ENCODE results near the gene ITGB8.
"Not testable (repeated sequence)": the region's sequence is repeated elsewhere in the genome, so short reads cannot be mapped to it uniquely, and the experiment has no call there.

Gene ITGB8

DNA sequence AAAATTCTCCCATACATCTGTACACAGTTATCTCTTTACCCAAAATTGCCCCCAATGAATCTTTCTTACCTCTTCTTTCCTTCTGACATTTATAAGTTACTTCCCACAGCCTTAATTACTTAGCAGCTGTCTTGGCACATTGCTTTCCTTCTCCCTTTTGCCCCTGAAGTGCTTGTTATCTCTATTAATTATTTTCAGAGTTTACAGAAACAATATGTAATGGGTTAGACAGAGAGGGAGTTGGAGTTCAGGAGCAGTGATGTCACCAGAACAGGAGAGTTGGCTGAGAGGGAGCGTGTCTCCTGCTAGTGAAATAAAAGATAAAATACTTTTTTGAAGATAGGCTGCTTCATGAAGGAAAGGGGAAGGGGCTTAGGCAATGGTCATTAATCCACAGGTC lies 57.4 kb downstream of the ITGB8 start:
- DNase-seq = no peak

DNA sequence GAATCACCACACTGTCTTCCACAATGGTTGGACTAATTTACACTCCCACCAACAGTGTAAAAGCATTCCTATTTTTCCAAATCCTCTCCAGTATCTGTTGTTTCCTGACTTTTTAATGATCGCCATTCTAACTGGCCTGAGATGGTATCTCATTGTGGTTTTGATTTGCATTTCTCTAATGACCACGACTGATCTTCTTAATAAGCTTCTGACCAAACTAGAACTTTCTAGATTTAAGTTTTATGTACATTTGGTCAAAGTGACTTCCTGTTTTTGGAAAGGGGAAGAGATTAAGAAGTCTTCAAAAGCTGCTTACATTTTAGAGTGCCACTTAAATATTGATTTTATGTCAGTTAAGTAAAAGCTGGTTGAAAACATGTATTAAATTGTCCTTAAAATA lies 58.5 kb downstream of the ITGB8 start:
- not testable (repeated sequence) for DNase-seq

DNA sequence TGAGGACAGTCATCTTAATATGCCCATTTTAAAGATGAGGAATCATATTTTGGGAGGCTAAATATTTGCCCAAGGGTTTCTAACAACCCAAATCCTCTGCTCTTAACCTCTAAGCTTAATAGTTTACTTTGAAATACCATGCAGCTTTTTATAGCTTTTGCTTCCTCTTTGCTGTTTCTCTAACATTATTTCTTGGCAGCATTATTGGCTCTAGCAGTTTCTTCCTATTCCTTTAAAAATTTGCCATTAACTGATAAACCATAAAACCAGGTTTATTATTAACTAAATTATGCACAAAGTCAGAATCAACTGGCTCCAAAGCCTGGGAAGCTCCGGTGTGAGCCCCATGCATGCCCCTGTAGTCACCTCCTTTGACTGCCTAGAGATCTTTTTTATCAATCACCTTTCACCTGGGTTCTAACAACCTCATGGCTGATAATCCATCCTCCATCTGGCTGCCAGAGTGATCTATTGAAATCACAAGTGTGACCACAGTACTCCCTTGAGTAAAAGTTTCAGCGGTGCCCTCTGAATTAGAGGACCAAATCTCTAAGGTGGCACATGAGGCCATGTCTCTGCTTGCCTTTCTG lies 62.4 kb downstream of the ITGB8 start:
- no peak for DNase-seq

DNA sequence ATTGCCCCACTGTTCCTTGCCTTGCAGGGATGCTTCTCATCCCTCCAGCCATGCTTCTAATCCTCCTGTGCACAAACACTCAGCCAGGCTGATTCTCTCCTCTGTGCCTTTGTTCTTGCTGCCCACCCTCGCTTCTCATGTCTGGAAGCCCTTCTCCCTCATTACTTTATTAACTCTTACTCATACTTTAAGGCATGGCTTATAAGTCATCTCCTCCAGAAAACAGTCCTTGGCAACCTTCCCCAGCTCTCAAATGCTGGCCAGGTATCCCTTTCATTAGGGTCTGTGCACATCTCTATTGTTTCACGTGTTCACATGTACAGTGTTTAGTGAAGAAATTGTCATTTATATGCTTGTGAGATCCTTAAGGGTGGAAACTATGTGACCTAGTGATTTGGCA lies 62.9 kb downstream of the ITGB8 start:
- DNase-seq = no peak

DNA sequence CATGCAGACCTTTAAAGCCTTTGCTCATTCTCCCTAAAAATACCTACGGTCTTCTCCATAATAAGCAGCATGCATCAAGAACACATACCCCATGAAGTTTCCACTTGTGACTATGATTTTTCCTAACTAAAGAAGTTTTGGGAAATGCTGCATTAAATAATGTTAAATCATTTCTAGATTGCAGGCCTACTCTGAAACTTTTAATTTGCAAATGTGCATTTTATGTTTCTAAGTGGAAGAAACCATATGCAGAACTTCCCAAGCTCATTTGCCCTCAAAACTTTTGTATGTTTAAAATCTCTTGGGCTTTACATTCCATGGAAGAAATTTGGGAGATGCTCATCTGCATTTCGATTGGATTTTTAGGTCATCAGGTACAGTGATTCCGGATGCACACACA lies 63.6 kb downstream of the ITGB8 start:
- no peak for DNase-seq

DNA sequence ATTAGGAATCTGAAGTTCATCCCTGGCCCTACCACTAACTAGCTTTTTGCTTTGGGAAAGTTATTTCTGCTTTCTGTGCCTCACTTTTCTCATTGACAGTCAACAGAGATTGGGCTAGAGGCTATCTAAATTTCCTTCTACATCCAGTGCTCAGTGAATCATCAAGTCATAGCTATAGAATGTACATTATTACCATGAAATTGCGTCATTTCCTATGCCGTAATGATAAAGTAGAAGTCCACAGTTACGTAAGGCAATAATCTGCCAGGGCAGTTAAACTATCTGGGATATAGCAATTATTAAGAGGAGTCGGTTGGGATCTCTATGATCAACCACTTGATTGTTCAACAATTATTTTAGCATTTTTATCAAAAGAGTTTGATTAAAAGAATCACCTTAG lies 64.4 kb downstream of the ITGB8 start:
- DNase-seq = no peak

DNA sequence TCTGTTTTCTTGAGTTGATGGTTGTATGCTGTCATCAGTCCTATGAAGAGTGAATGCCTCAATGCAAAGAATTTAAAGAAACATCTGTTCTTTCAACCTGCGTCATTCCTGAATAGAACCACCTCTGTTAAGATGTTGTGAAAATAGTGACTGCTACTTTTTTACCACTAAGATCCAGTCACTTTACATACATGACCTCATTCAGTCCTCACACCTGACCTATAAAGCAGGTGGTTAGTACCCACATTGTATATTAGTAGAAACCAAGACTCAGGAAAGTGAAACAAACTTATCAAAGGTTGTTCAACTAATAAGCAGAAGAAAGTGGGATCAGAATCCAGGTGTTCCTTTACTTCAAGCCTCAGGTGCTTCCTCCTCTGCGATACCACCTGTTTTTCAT lies 64.8 kb downstream of the ITGB8 start:
- no peak for DNase-seq

DNA sequence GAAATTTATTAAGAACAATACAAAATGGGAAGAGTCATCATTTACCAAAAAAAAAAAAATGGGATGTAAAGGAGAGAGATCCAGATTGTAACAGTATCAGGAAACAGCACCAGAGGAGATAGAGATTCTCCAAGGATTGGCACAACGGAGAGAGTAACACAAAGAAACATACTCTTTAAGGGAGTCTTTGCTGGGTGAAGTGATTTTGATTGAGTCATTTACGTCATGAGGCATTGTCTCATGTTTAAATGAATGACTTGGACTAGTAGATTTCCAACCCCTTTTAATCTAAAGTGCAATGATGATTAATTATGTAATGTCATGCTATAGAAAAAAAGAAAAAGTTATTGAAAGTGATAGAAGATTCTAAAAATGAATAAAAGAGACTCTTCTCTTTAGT lies 68.8 kb downstream of the ITGB8 start:
- no peak for DNase-seq

DNA sequence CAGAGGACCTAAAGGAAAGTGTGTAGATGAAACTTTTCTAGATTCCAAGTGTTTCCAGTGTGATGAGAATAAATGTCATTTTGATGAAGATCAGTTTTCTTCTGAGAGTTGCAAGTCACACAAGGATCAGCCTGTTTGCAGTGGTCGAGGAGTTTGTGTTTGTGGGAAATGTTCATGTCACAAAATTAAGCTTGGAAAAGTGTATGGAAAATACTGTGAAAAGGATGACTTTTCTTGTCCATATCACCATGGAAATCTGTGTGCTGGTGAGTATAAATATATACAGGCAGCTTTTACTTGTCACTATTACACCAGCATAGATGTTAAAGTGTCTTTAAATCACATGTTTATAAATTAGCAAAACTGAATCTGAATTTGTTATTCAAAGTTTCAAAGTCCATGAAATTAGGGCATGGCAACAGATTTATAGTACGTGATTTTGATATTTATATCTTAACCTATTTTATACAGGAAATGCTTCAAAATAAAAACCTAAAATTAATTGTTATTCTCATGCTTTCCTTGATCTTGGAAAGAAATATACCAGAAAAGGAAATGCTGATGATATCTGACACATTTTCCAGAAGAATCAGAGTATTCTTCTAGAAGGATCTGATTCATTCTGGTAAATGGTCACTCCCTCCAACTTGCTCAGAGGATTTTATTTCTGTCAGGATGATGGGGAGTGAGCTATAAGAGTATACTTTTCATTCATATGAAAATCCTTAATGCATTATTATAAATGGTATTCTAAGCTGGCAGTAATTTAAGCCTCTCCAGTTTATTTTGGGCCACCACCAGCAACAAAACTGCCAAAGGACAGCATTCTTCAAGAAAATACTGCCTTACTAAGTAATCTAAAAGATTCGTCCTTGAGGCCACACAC lies 71.4 kb downstream of the ITGB8 start:
- no peak for DNase-seq

DNA sequence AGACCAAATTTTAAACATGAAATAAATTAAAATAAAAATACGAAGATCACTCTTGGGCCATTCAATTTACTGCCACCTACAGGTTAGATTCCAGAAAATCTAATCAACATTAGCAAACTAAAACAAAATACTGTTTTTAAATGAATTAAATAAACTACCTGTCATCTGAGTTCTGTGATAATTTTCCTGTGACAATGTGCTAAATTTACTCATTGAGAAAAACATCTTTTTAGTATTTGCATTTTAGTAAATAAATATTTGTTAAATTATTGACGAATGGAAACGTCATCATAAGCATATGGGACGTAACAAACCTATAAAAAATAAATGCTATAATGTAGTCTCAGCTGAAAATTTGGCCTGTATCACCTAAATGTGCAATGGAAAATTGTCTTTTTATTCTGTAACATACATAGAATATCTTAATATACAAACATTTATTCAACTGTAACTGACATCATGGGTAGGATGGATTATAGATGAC lies 72.1 kb downstream of the ITGB8 start:
- DNase-seq = no peak

DNA sequence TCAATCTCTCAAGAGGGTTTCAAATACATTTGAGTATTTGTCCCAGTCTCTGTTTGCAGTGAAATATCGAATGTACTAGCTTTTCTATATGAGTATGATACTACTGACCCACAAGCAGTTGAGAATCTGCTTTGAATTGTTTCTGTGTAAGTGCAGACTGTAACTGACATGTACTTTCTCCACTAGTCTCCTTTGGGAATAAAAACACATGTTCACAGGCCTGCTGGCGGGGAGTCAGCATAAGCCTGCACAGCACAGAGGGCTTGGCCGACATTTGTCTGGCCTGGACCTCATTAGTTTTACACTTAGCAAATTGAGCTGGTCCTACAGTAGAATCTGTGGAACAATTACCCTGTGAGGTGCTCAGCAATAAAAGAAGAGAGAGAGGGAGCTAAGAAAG lies 72.6 kb downstream of the ITGB8 start:
- no peak for DNase-seq

DNA sequence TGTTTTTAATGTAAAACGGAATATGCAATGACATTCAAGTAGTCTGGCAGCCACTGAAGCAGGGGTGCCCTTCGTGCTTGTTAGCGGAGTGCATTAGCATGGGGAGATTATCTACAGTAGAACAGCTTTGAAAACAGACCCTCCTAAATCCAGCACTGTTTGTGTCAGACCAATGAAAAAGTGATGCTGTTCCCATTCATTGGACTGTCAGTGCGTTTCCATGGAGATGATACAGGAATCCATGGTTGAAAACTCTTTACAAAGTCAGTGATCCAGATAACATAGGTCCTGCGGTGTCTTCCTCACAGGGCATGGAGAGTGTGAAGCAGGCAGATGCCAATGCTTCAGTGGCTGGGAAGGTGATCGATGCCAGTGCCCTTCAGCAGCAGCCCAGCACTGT lies 73.6 kb downstream of the ITGB8 start:
- DNase-seq = no peak

DNA sequence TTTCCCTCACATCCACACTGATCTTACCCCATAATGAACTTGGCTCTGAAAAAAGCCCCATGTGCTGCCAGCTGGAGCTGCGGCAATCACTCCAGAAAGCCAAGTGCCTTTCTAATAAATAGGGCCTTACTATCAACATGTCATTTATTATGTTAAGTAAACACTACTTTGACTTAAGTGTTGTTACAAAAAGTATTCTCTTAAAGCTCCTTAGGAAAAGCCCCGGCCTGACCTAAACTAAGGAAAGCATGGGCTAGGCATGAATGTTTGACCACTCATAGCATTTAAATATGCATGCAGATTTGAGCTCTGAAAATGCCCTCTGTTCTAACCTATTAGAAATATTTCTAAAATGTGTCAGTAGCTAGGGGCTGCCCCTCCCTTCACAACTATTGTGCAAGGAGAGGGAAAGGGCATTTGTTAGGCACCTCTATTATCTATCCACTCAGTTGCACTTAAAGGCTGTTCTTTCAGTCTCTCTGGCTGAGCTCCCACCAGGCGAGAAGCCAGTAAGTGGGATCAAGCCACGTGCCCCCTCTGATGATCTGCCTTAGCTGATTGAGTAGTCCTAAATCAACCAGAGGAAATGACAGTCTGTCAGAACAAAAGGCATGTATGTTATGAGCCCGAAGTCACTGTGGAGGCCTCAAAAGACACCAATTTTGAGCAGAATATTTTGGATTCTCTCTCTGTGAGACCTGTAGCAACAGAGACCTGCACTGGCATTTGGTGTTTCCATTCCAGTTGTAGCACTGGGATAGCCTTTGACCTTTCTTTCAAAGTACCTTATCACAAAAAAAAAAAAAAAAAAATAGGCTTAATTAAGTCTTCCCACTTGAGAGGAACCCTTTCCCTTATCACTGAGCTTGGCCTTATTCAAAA lies 77.1 kb downstream of the ITGB8 start:
- DNase-seq = peak; percentile 93

DNA sequence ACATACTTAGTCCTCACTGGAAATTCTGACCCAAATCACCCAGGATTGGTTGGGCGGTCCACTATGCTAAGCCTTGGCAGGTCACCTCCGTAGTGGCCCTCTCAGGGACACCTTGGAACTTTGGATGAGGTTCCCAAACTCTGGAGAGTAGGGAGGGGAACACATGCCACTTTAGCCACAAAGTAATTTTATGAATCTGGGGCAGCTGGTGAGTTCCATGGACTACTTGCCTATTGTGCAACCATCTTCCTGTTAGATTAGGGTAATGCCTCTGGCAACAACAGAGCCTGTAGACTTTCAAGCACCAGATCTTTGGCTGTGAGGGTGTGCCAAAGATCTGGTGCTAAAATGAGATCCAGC lies 77.7 kb downstream of the ITGB8 start:
- no peak for DNase-seq

DNA sequence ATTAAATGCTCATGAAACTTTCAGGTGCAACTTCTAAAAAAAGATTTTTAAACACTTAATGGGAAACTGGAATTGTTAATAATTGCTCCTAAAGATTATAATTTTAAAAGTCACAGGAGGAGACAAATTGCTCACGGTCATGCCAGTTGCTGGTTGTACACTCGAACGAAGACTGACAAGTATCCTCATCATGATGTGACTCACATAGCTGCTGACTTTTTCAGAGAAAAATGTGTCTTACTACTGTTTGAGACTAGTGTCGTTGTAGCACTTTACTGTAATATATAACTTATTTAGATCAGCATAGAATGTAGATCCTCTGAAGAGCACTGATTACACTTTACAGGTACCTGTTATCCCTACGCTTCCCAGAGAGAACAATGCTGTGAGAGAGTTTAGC lies 79.3 kb downstream of the ITGB8 start:
- DNase-seq = no peak

DNA sequence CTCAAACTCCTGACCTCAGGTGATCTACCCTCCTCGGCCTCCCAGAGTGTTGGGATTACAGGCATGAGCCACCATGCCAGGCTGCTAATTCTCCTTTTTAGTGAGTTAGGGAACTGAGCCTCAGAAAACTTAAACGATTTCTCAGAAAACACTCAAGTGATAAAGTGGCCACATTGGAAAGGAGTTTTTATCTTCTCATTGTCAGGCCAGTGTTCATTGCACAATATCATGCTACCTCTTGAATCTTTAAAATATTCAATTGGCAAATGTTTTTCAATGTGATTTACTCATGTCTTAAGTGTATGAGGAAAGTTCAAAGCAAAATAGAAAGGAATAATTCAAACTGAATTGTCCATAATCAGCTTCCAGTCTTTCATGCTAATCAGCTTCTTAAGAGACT lies 80.7 kb downstream of the ITGB8 start:
- no peak for DNase-seq

DNA sequence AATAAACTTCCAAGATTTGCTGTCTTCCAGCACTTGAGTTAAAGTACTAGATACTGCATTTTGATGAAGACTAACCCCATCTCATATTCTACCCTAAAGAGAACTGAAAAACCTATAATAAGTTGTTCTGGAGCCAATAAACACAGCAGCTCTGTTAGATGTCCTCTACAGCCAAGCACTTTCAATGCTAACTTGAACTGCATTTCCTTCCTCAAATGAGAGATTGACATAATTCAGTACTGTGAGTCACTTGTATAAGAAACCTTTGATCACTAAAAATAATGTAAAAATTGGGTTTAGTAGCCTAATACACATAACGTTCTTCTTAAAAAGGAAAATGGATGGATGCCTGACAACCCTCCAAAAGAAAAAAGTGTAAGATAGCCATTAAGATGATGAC lies 81.3 kb downstream of the ITGB8 start:
- DNase-seq = no peak

DNA sequence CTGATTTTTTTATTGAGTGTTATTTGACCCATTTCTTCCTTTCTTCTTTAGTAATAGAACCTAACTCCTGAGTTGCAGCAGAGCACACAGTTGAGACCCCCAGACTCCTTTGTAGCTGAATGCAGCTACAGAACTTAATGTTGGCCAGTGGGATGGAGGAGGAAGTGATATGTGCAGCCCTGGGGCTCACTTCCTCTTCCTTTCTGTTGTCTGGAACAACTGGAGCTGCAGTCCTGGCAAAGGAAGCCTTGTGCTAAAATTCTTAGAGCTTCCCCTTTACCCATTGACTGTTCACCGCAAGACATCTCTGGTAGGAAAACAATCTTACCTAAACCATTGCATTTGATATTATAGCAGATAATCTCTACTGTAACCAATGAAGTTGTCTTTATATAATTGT lies 86.6 kb downstream of the ITGB8 start:
- DNase-seq = no peak

DNA sequence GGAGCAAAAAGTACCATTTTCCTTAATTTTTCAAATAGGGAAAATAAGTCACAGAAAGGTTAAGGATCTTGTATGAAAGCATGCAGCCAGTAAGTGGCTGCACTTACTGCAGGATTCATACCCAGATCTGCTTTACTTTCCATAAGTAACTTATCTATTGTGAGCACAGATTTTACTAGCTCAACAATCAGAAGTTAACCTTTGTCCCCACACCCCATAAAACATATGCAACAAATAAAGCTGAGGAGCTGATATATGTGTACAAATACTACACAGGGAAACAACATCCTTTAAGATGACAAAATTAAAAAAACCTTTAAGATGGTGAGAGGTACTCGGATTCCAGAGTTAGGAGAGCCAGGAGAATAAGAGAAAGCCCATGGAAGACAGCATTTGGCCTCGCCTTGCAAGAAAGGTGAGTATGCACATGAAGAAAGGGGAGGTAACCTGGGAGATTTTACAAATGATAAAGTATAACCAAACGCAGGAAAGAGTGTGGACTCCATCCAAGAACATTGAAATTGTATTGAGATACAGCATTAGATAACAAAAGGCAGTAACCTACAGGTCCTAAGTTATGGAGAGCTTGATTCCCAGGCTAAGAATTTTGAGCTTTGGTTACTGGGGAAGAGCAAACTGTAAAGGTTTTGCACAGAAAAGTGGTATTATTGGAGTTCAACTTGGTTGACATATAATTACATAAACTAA lies 87.1 kb downstream of the ITGB8 start:
- no peak for DNase-seq

DNA sequence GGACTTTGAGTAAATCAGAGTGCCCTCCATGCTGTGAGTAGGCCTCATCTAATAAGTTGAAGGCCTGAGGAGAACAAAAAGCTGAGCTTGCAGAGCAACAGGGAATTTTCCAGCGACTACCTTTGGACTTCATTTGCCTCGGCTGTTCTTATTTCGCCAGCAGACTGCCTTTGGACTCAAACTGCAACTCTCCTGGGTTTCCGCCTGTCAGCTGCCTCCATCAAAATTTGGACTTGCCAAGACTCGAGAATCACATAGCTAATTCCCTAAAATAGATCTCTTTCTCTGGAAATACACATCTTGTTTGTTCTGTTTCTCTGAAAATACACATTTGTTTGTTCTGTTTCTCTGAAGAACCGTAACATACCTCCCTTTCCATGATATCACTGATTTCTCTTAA lies 93.8 kb downstream of the ITGB8 start:
- no peak for DNase-seq

DNA sequence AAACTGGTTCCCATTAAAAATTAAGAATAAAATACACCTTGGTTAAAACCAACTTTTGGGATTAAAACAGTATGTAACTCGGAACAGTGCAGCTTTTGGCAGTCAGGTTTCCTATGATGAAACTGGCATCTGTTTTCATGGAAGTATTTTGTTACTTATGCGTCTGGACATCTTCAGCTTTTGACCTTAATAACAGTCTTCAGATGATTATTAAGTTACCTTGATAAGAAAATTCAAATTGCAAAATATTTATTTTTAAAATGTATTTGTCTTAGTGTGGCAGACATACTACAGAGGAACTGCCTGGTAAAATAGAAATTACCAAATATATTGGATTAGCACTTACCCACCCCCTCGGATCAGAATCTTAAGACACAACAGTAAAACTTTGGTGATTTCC lies 100.0 kb downstream of the ITGB8 start:
- no peak for DNase-seq

DNA sequence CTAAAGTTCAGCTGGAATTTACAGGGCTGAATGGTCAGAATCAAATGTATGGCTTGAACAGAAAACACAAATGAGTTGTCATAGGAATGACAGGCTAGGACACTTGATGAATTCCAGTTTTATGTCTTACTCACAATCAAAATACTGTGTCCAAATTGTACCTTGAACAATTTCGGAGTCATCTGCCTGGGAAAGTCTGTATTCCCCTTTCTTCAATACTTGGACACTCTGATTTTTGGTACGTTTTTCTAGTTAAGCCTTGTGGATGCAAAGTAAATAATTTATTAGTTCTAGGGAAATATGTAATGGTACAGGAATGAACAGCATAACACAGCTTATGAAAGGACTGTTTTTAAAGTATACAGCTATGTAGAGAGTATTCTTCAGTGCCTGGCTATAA lies 100.4 kb downstream of the ITGB8 start:
- DNase-seq = no peak

DNA sequence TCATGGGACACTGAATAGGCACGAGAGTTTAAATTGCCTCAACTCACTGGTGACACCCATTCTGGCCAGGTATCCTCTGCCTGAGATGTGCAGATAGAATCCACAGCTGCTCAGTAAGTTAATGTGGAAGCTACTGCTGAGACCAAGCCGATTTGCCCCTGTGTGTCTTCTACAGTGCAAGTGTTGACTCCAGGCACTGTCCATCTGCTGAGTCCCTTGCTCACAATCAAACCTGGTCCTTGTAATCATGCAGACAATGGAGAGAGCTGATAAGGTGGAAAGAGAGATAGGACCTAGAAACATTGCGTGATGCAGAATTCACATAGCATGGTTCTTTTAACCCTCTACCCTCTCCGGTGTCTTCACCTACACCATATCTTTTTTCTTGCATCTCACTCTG lies 101.4 kb downstream of the ITGB8 start:
- DNase-seq = no peak
